Endothelial cell (in vitro differentiated cells): ENCODE results near the gene DNAJB8. TPM values are rescaled to one million over a fixed set of nuclear protein-coding genes. Genes with fewer than 3 reads are reported as not detected.

ENCODE experiments used
- DNase-seq: peaks from one replicate; pipeline ENCODE4 v3.0.0; 2021; ENCODE audit warnings: low spot score
- H3K27ac Mint-ChIP-seq: one replicate; pipeline ENCODE4 v1.8.0; 2021; ENCODE audit warnings: mixed read lengths, inconsistent platforms; ENCODE audit not compliant: unreplicated experiment
- H3K27me3 Mint-ChIP-seq: one replicate; pipeline ENCODE4 v1.8.0; 2021; ENCODE audit warnings: mild to moderate bottlenecking, moderate library complexity, mixed read lengths, inconsistent platforms; ENCODE audit not compliant: unreplicated experiment
- H3K36me3 Mint-ChIP-seq: one replicate; pipeline ENCODE4 v1.8.0; 2021; ENCODE audit warnings: mild to moderate bottlenecking, low read depth, mixed read lengths, inconsistent platforms; ENCODE audit not compliant: unreplicated experiment
- H3K4me1 Mint-ChIP-seq: one replicate; pipeline ENCODE4 v1.8.0; 2021; ENCODE audit warnings: mild to moderate bottlenecking, mixed read lengths, inconsistent platforms; ENCODE audit not compliant: unreplicated experiment
- H3K4me3 Mint-ChIP-seq: one replicate; pipeline ENCODE4 v1.8.0; 2021; ENCODE audit warnings: mild to moderate bottlenecking, mixed read lengths, inconsistent platforms; ENCODE audit not compliant: unreplicated experiment
- H3K9me3 Mint-ChIP-seq: one replicate; pipeline ENCODE4 v1.8.0; 2021; ENCODE audit warnings: mixed read lengths, inconsistent platforms; ENCODE audit not compliant: unreplicated experiment
- CTCF ChIP-seq: fragments of 200-600 bp; sonication (generic); IDR thresholded peaks from one replicate; pipeline ENCODE4 v1.5.0; 2021; ENCODE audit warnings: antibody characterized with exemption; ENCODE audit not compliant: unreplicated experiment
- total RNA-seq: library from RNA; stranded (reverse); fragmentation: NEBNext Ultra II Directional; extraction: Animal tissue kit (Norgen Biotek cat#: 25700); gene quantifications from one replicate; pipeline ENCODE4 v1.2.1, GENCODE V29; 2021; ENCODE audit not compliant: unreplicated experiment

DNAJB8 gene
- total RNA-seq, 1 donor from 2014 or later, result not detected

GRCh38 chr3:128498127-128498626 lies 31.5 kb upstream of the DNAJB8 start:
- Mint-ChIP-seq H3K4me1 (peaks cover 34% of the 10 kb centered on the region), H3K27me3 (peaks cover 32% of the 10 kb centered on the region), H3K36me3 (peaks cover 16% of the 10 kb centered on the region), H3K27ac (no peak overlapping the region), H3K4me3 (peak overlapping the region; percentile 60), H3K9me3 (no peaks in the 10 kb centered on the region)
- no peak for DNase-seq
- TF ChIP-seq CTCF, result no peak

- Mint-ChIP-seq H3K4me1 (peaks cover 34% of the 10 kb centered on the region), H3K36me3 (peaks cover 16% of the 10 kb centered on the region), H3K27ac (no peak overlapping the region), H3K9me3 (no peaks in the 10 kb centered on the region), H3K27me3 (peaks cover 30% of the 10 kb centered on the region), H3K4me3 (peak overlapping the region; percentile 77)
- DNase-seq, result peak; percentile 84
- TF ChIP-seq CTCF, result peak; percentile 97
Observed at GRCh38 chr3:128497305-128498126, 30.8 kb upstream of the DNAJB8 start.

GRCh38 chr3:128496602-128497304 lies 30.1 kb upstream of the DNAJB8 start:
- peaks cover 37% of the 10 kb centered on the region for H3K4me1 Mint-ChIP-seq
- H3K36me3 Mint-ChIP-seq, result peaks cover 16% of the 10 kb centered on the region
- H3K9me3 Mint-ChIP-seq, result no peaks in the 10 kb centered on the region
- peak; percentile 51 for DNase-seq
- peaks cover 28% of the 10 kb centered on the region for H3K27me3 Mint-ChIP-seq
- H3K27ac Mint-ChIP-seq, result no peak overlapping the region
- no peak for TF ChIP-seq CTCF
- H3K4me3 Mint-ChIP-seq, result peak overlapping the region; percentile 77

- TF ChIP-seq CTCF, result no peak
- Mint-ChIP-seq H3K4me1 (peaks cover 40% of the 10 kb centered on the region), H3K27ac (no peak overlapping the region), H3K36me3 (peaks cover 16% of the 10 kb centered on the region), H3K27me3 (peaks cover 28% of the 10 kb centered on the region), H3K4me3 (peak overlapping the region; percentile 42), H3K9me3 (no peaks in the 10 kb centered on the region)
- no peak for DNase-seq
Observed at GRCh38 chr3:128496019-128496601, 29.4 kb upstream of the DNAJB8 start.
